Hepatocyte (in vitro differentiated cells): ENCODE results near the gene DHRS4.

Source experiments
- EZH2 ChIP-seq: fragments of 200-600 bp; sonication (generic); IDR thresholded peaks from 2 replicates; pipeline ENCODE4 v1.6.1; 2016; ENCODE audit warnings: antibody characterized with exemption, mild to moderate bottlenecking, borderline replicate concordance
- TF ChIP-seq, protein P1 (sequence below): fragments of 200-600 bp; sonication (generic); IDR thresholded peaks from 2 replicates; pipeline ENCODE4 v1.5.1; 2016; ENCODE audit warnings: antibody characterized with exemption, mild to moderate bottlenecking; ENCODE audit not compliant: poor library complexity

DNA sequence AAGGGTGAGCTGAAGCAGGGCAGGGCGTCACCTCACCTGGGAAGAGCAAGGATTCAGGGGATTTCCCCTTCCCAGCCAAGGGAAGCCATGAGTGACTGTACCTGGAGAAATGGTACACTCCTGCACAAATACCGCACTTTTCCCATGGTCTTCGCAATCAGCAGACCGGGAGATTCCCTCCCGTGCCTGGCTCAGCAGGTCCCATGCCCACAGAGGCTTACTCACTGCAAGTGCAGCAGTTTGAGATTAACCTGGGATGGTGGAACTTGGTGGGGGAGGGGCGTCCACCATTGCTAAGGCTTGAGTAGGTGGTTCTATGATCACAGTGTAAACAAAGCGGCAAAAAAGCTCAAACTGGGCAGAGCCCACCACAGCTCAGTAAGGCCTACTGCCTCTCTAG is 11.0 kb upstream of the DHRS4 start:
- TF ChIP-seq, protein P1, sequence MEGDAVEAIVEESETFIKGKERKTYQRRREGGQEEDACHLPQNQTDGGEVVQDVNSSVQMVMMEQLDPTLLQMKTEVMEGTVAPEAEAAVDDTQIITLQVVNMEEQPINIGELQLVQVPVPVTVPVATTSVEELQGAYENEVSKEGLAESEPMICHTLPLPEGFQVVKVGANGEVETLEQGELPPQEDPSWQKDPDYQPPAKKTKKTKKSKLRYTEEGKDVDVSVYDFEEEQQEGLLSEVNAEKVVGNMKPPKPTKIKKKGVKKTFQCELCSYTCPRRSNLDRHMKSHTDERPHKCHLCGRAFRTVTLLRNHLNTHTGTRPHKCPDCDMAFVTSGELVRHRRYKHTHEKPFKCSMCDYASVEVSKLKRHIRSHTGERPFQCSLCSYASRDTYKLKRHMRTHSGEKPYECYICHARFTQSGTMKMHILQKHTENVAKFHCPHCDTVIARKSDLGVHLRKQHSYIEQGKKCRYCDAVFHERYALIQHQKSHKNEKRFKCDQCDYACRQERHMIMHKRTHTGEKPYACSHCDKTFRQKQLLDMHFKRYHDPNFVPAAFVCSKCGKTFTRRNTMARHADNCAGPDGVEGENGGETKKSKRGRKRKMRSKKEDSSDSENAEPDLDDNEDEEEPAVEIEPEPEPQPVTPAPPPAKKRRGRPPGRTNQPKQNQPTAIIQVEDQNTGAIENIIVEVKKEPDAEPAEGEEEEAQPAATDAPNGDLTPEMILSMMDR: no peak
- TF ChIP-seq EZH2: no peak
